AG04450 (cell line): Measurements from ENCODE around the gene VTCN1. TPM values are rescaled to one million over a fixed set of nuclear protein-coding genes. Genes with fewer than 3 reads are reported as not detected.
"Not testable (repeated sequence)": the region's sequence is repeated elsewhere in the genome, so short reads cannot be mapped to it uniquely, and the experiment has no call there.

Experiments
- CTCF ChIA-PET: fragments of 300-600, 350-600 bp; formaldehyde crosslinking; extraction: SDS; loops from one replicate; lab custom pipeline; 2022; ENCODE audit warnings: antibody characterized with exemption, inconsistent platforms; lab: Charles Lee
- POLR2A ChIA-PET: fragments of 350-600 bp; formaldehyde crosslinking; extraction: SDS; loops from one replicate; lab custom pipeline; 2021; ENCODE audit warnings: antibody characterized with exemption, inconsistent platforms; lab: Yijun Ruan, JAX
- DNase-seq: peaks from one replicate; pipeline ENCODE4 v3.0.0-alpha.2; 2011; ENCODE audit warnings: low read depth, low spot score
- H3K27ac ChIP-seq: one replicate; pipeline ENCODE4 v1.5.1; 2012; ENCODE audit warnings: low read depth, low read length, control low read depth
- H3K27me3 ChIP-seq: one replicate; pipeline ENCODE4 v1.6.0; 2012; ENCODE audit warnings: low read length; ENCODE audit not compliant: control insufficient read depth, insufficient read depth
- H3K4me3 ChIP-seq: 2 replicates; pipeline ENCODE4 v1.5.1; 2011; ENCODE audit warnings: mild to moderate bottlenecking, low read depth, low read length, control low read depth
- H3K9me3 ChIP-seq: 2 replicates; pipeline ENCODE4 v1.5.1; 2012; ENCODE audit warnings: low read length; ENCODE audit not compliant: control insufficient read depth, insufficient read depth
- CTCF ChIP-seq: IDR thresholded peaks from 2 replicates; pipeline ENCODE4 v1.5.1; 2011; ENCODE audit warnings: low read depth, low read length, control low read depth, inconsistent platforms
- polyA plus RNA-seq: library from polyadenylated mRNA; depleted of rRNA; stranded (reverse); fragments of >200 nt; gene quantifications from 2 replicates; pipeline ENCODE4 v1.2.3, GENCODE V29; 2011

VTCN1 gene
- polyA plus RNA-seq, 1 experiment = not detected

- ChIA-PET CTCF (interaction anchor here (2.9 to 6.4 kb wide), 2 partner anchors 35 to 42 kb away, joined by 8 to 31 read pairs; no protein-coding TSS in a partner anchor), POLR2A (no interaction called here)
- H3K27ac ChIP-seq = no peak overlapping the region
- no peak for TF ChIP-seq CTCF
- no peaks in the 10 kb centered on the region for H3K27me3 ChIP-seq
- no peak for DNase-seq
- peaks cover 3% of the 10 kb centered on the region; the same call in 1 of the 2 replicates for H3K9me3 ChIP-seq
- no peak overlapping the region for H3K4me3 ChIP-seq
Observed at GRCh38 chr1:117164209-117164608, 46.5 kb downstream of the VTCN1 start.

DNA sequence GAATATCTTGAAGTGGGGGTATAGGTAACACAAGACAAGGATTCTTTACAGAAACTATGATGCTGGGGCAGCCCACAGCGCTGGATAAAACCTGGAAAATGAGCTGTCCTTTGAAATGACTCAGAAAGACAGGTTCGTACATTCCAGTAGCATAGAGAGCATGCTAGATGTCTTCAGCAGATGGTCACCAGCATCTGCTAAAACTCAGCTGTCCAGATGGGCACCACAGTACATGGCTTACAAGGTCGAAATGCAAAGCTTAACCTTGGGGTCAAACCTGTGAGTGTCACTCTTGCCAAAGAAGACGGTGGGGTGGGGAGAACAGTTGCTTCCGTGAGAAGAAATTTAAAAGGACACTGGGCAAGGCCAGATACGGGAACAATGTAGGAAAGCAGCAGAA, 47.9 kb downstream of the VTCN1 start:
- DNase-seq = no peak
- ChIA-PET CTCF (interaction anchor here (1.4 to 6.4 kb wide), 2 partner anchors 34 to 95 kb away, joined by 4 to 31 read pairs; no protein-coding TSS in a partner anchor), POLR2A (no interaction called here)
- Histone ChIP-seq H3K27me3 (no peaks in the 10 kb centered on the region), H3K4me3 (no peak overlapping the region), H3K27ac (no peak overlapping the region), H3K9me3 (peaks cover 3% of the 10 kb centered on the region; the same call in 1 of the 2 replicates)
- TF ChIP-seq CTCF = no peak

- no peak for DNase-seq
- no peak for TF ChIP-seq CTCF
- ChIA-PET POLR2A (no interaction called here), CTCF (interaction anchor here (6.4 kb wide), 1 partner anchor 33 kb away, joined by 31 read pairs; no protein-coding TSS in a partner anchor)
- Histone ChIP-seq H3K27ac (no peak overlapping the region), H3K4me3 (no peak overlapping the region), H3K27me3 (no peaks in the 10 kb centered on the region), H3K9me3 (peaks cover 3% of the 10 kb centered on the region; the same call in 1 of the 2 replicates)
Observed at GRCh38 chr1:117161887-117162286, 48.8 kb downstream of the VTCN1 start.

DNA sequence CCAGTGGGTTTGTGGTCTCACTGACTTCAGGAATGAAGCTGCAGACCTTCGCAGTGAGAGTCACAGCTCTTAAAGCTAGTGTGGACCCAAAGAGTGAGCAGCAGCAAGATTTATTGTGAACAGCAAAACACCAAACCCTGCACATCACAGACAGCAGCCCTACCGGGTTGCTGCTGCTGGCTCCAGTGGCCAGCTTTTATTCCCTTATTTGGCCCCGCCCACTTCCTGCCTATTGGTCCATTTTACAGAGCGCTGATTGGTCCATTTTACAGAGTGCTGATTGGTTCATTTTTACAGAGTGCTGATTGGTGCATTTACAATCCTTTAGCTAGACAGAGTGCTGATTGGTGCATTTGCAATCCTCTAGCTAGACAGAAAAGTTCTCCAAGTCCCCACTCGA, 59.4 kb downstream of the VTCN1 start:
- H3K27ac ChIP-seq, DNase-seq, POLR2A ChIA-PET, H3K9me3 ChIP-seq, H3K27me3 ChIP-seq, H3K4me3 ChIP-seq: not testable (repeated sequence)
- CTCF ChIA-PET = interaction anchor here (0.7 kb wide), 1 partner anchor 1606 kb away, joined by 3 read pairs; no protein-coding TSS in a partner anchor

DNA sequence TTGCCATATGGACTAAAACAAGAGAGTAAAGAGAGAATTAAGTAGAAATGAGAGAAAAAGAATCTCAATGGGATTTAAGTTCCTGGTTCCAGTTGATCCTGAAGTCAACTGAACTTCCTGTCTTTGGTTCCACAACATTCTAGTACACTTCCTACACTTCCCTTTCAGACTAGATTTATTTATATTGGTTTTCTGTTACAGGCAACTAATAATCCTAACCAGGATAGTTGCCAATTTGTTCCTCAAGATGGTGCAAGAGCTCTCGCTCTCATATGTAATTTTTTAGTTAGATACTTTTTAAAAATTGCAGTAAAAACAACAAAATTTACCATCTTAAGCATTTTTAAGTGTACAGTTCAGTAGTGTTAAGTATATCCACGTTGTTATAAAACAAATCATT, 60.4 kb downstream of the VTCN1 start:
- no peaks in the 10 kb centered on the region; the same call in 1 of the 2 replicates for H3K9me3 ChIP-seq
- no peak for DNase-seq
- POLR2A ChIA-PET = no interaction called here
- no peak overlapping the region for H3K4me3 ChIP-seq
- no peak overlapping the region for H3K27ac ChIP-seq
- H3K27me3 ChIP-seq = no peaks in the 10 kb centered on the region
- no peak for TF ChIP-seq CTCF
- CTCF ChIA-PET = interaction anchor here (1.7 to 4.7 kb wide), 2 partner anchors 22 to 82 kb away, joined by 4 to 31 read pairs; no protein-coding TSS in a partner anchor
